Measurements from ENCODE around the gene XPO5. TPM values are rescaled to one million over a fixed set of nuclear protein-coding genes. Genes with fewer than 3 reads are reported as not detected.

The XPO5 gene
- total and polyA plus RNA-seq, 2 of the 4 experiments (the other 2 are of a cell fraction), result 29.0 to 30.1 TPM

- H3K23ac ChIP-seq (ENCODE audit: low read depth, low read length), result no peak overlapping the region
- H3K4me2 ChIP-seq (ENCODE audit: low read depth, low read length), result no peak overlapping the region
- H3K4ac ChIP-seq (ENCODE audit: low read depth, low read length), result no peak overlapping the region
- no peak overlapping the region for H4K91ac ChIP-seq (ENCODE audit: insufficient read depth, low read depth, low read length)
- H3K18ac ChIP-seq (ENCODE audit: low read depth, low read length), result no peak overlapping the region
- no peak overlapping the region for H2AFZ ChIP-seq (replicated peaks; ENCODE audit: low read length, poor library complexity)
- in situ Hi-C loops (cut with MboI; ENCODE audit: low sequenced_read_pairs) (loop anchor here (10.0 kb wide), 1 partner anchor 465 kb away; no protein-coding TSS in a partner anchor), intact Hi-C loops (cut with micrococcal nuclease) (loop anchor here (1.0 kb wide), 1 partner anchor 164 kb away; no protein-coding TSS in a partner anchor), dilution Hi-C loops (cut with HindIII; ENCODE audit: low sequenced_read_pairs, unreplicated experiment) (no loop called here)
- TF ChIP-seq CHD1 (IDR thresholded peaks at IDR 0.05; ENCODE audit: low read depth, low read length) (no peak), RCOR1 (IDR thresholded peaks at IDR 0.05; ENCODE audit: insufficient replicate concordance, low read length) (no peak), POLR2A (IDR thresholded peaks at IDR 0.05; ENCODE audit: low read depth, low read length) (no peak), FOS (IDR thresholded peaks at IDR 0.05; ENCODE audit: low read depth, low read length) (no peak), RAD21 (IDR thresholded peaks at IDR 0.05; ENCODE audit: low read length) (no peak)
- H3K4me3 ChIP-seq (ENCODE audit: insufficient read depth, low read depth, low read length), result no peak overlapping the region
- H2BK15ac ChIP-seq (ENCODE audit: low read depth, low read length), result no peak overlapping the region
- H2BK5ac ChIP-seq (ENCODE audit: low read depth, low read length, poor library complexity, severe bottlenecking), result no peak overlapping the region
- peak; percentile 55 for DNase-seq
- no peaks in the 10 kb centered on the region for H3K27me3 ChIP-seq (ENCODE audit: control insufficient read depth, insufficient read depth, low read length)
- no peak overlapping the region for H2BK20ac ChIP-seq (ENCODE audit: low read depth, low read length)
- no peak overlapping the region for H4K5ac ChIP-seq (ENCODE audit: low read depth, low read length)
- H3K36me3 ChIP-seq (ENCODE audit: control insufficient read depth, insufficient read depth, low read length), result peaks cover 19% of the 10 kb centered on the region
- no CpG with 5 or more reads among the region's 1 CpG for WGBS, 2 experiments (ENCODE audit: extremely low coverage in 2 of 2, insufficient read length in 1 of 2)
- no peak overlapping the region for H2AK9ac ChIP-seq (replicated peaks; ENCODE audit: low read depth, low read length, poor library complexity)
- H3K56ac ChIP-seq (ENCODE audit: extremely low read depth, insufficient read depth, low read length), result no peak overlapping the region
- H3K9ac ChIP-seq (ENCODE audit: low read depth, low read length), result no peak overlapping the region
- peaks cover 4% of the 10 kb centered on the region; the same call in 1 of the 2 replicates for H4K20me1 ChIP-seq (ENCODE audit: insufficient read depth, low read length)
- no peak overlapping the region for H2AK5ac ChIP-seq (ENCODE audit: low read depth, low read length)
- ChIA-PET POLR2A (ENCODE audit: unreplicated experiment) (no interaction called here), CTCF (interaction anchor here (1.4 kb wide), 1 partner anchor 469 kb away, joined by 6 read pairs; no protein-coding TSS in a partner anchor)
- no peaks in the 10 kb centered on the region for H3K9me1 ChIP-seq (ENCODE audit: insufficient read depth, low read length)
- no peak overlapping the region for H3K14ac ChIP-seq (replicated peaks; ENCODE audit: low read depth, low read length)
- ATAC-seq (ENCODE audit: low read depth), result peak; percentile 53
- H3K4me1 ChIP-seq (ENCODE audit: control insufficient read depth, insufficient read depth, low read length), result no peaks in the 10 kb centered on the region
- H3K9me3 ChIP-seq (ENCODE audit: control insufficient read depth, insufficient read depth, low read length), result no peaks in the 10 kb centered on the region
- H2BK120ac ChIP-seq (ENCODE audit: low read depth, low read length), result no peak overlapping the region
- H4K8ac ChIP-seq (ENCODE audit: low read depth in 2 of 2, low read length in 2 of 2), result no peak overlapping the region
- H3K27ac ChIP-seq (ENCODE audit: insufficient read depth, low read length), result no peak overlapping the region
- H3K79me1 ChIP-seq (ENCODE audit: low read depth in 1 of 2, low read length in 2 of 2), result peaks cover 5 to 20% of the 10 kb centered on the region in 2 experiments
- BruUV-seq (replicated peaks), result no TSS peak
Measured at GRCh38 chr6:43609402-43609801, 33.6 kb upstream of the XPO5 start.
